GM19463 (cell line): ENCODE measurements around the gene MRPL2.
"Not testable (repeated sequence)": the region's sequence is repeated elsewhere in the genome, so short reads cannot be mapped to it uniquely, and the experiment has no call there.

Source experiments
- ATAC-seq: cut with Tn5 transposase; IDR thresholded peaks from one replicate; pipeline ENCODE4 v1.9.1; 2021; ENCODE audit warnings: mild to moderate bottlenecking, moderate library complexity; ENCODE audit not compliant: unreplicated experiment

The MRPL2 gene

GRCh38 chr6:43082806-43083655 is 23.8 kb upstream of the MRPL2 start:
- ATAC-seq, result no peak

- not testable (repeated sequence) for ATAC-seq
Measured at GRCh38 chr6:43081922-43082321, 22.7 kb upstream of the MRPL2 start.

- ATAC-seq, result no peak
Measured at GRCh38 chr6:43081043-43081442, 21.8 kb upstream of the MRPL2 start.

GRCh38 chr6:43078691-43079090 is 19.5 kb upstream of the MRPL2 start:
- ATAC-seq, result no peak

GRCh38 chr6:43077981-43078511 is 18.8 kb upstream of the MRPL2 start:
- ATAC-seq, result no peak

GRCh38 chr6:43077333-43077809 is 18.1 kb upstream of the MRPL2 start:
- ATAC-seq, result no peak

- no peak for ATAC-seq
Measured at GRCh38 chr6:43076464-43077332, 17.5 kb upstream of the MRPL2 start.

- no peak for ATAC-seq
Measured at GRCh38 chr6:43075670-43076463, 16.6 kb upstream of the MRPL2 start, which contains the start of gene PTK7. TSS of gene PTK7 (plus strand) at chr6:43076314. CDS start at chr6:43076489, 175 bp downstream.

GRCh38 chr6:43074847-43075669 is 15.8 kb upstream of the MRPL2 start:
- no peak for ATAC-seq

- no peak for ATAC-seq
Measured at GRCh38 chr6:43070028-43070632, 10.9 kb upstream of the MRPL2 start.

GRCh38 chr6:43062818-43063217 is 3.6 kb upstream of the MRPL2 start:
- ATAC-seq, result no peak

- ATAC-seq, result no peak
Measured at GRCh38 chr6:43061861-43062260, 2.6 kb upstream of the MRPL2 start.

- ATAC-seq, result no peak
Measured at GRCh38 chr6:43060755-43061633, 1.8 kb upstream of the MRPL2 start.

- ATAC-seq, result no peak
Measured at GRCh38 chr6:43060034-43060754, 960 bp upstream of the MRPL2 start.

- ATAC-seq, result no peak
Measured at GRCh38 chr6:43058531-43058930, 703 bp downstream of the MRPL2 start.

GRCh38 chr6:43055966-43056365 is 3.3 kb downstream of the MRPL2 start:
- ATAC-seq, result no peak

- no peak for ATAC-seq
Measured at GRCh38 chr6:43054206-43054943, 4.9 kb downstream of the MRPL2 start.
